A549 (cell line): ENCODE measurements around the gene CCSER1.

Source experiments
- EP300 ChIP-seq, 2 experiments: fragments of >200 bp; sonication (Bioruptor Twin); formaldehyde crosslinking; IDR thresholded peaks; 2 replicates in 1 of 2; 3 replicates in 1 of 2; pipeline ENCODE4 v1.6.1; 2016 to 2017
- FOSB ChIP-seq: fragments of 250-450 bp; sonication (Bioruptor Pico); IDR thresholded peaks from 2 replicates; pipeline ENCODE4 v1.5.0; 2020; ENCODE audit warnings: mild to moderate bottlenecking, moderate library complexity
- HDAC2 ChIP-seq: fragments of 200-600 bp; sonication (generic); IDR thresholded peaks from 2 replicates; pipeline ENCODE4 v1.6.1; 2016
- KDM5A ChIP-seq: fragments of 200-600 bp; sonication (generic); IDR thresholded peaks from 2 replicates; pipeline ENCODE4 v1.6.1; 2016; ENCODE audit warnings: antibody characterized with exemption, mild to moderate bottlenecking
- MYC ChIP-seq: IDR thresholded peaks from 2 replicates; pipeline ENCODE4 v1.6.1; 2012; ENCODE audit warnings: mild to moderate bottlenecking, inconsistent platforms, low read length, improper control_type of control experiment, borderline replicate concordance
- POLR2A ChIP-seq: IDR thresholded peaks from 2 replicates; pipeline ENCODE4 v1.6.1; 2012; ENCODE audit warnings: mild to moderate bottlenecking, low read length
- RAD21 ChIP-seq, 2 experiments: fragments of >200 bp in 1 of 2; sonication (Bioruptor Twin) in 1 of 2; formaldehyde crosslinking in 1 of 2; IDR thresholded peaks in 1 of 2; conservative IDR thresholded peaks in 1 of 2; 2 replicates in 1 of 2; 3 replicates in 1 of 2; pipeline ENCODE4 v1.6.1; 2012 to 2018; ENCODE audit warnings: inconsistent platforms in 1 of 2
- SMC3 ChIP-seq: fragments of >200 bp; sonication (Bioruptor Twin); formaldehyde crosslinking; IDR thresholded peaks from 3 replicates; pipeline ENCODE4 v1.6.1; 2018; ENCODE audit warnings: inconsistent platforms
- USF2 ChIP-seq: fragments of 450-650 bp; IDR thresholded peaks from 2 replicates; pipeline ENCODE4 v1.6.1; 2014; ENCODE audit warnings: antibody characterized with exemption
- ZFP36 ChIP-seq: fragments of 450-650 bp; IDR thresholded peaks from 2 replicates; pipeline ENCODE4 v1.6.1; 2014; ENCODE audit warnings: borderline replicate concordance; ENCODE audit not compliant: partially characterized antibody
- TF ChIP-seq, protein P1 (sequence below): fragments of >200 bp; sonication (Bioruptor Twin); formaldehyde crosslinking; IDR thresholded peaks from 3 replicates; pipeline ENCODE4 v1.5.1; 2016
- TF ChIP-seq, protein P2 (sequence below): IDR thresholded peaks from 2 replicates; pipeline ENCODE4 v1.6.1; 2012

DNA sequence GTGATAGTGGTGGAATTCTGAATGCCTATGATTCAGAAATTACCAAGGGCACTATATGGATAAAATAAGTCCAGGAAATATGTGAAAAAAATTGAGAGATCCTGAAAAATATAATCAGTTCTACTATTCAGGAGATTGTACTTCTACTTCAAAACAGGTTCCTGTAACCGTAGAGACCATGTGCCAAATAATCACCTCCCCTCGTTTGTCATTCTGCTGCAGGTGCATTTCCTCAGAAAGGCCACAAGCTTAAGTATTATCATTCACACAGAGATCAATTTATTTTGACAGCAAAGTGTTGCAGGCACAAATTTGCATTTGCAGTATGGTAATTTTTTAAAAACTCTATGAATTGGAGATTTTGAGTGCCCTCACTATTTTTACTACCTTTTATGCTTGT lies 1000.0 kb downstream of the CCSER1 start:
- TF ChIP-seq, protein P1, sequence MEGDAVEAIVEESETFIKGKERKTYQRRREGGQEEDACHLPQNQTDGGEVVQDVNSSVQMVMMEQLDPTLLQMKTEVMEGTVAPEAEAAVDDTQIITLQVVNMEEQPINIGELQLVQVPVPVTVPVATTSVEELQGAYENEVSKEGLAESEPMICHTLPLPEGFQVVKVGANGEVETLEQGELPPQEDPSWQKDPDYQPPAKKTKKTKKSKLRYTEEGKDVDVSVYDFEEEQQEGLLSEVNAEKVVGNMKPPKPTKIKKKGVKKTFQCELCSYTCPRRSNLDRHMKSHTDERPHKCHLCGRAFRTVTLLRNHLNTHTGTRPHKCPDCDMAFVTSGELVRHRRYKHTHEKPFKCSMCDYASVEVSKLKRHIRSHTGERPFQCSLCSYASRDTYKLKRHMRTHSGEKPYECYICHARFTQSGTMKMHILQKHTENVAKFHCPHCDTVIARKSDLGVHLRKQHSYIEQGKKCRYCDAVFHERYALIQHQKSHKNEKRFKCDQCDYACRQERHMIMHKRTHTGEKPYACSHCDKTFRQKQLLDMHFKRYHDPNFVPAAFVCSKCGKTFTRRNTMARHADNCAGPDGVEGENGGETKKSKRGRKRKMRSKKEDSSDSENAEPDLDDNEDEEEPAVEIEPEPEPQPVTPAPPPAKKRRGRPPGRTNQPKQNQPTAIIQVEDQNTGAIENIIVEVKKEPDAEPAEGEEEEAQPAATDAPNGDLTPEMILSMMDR: no peak
- TF ChIP-seq HDAC2: no peak
- no peak for TF ChIP-seq EP300 (IDR thresholded peaks at IDR 0.05)
- no peak for TF ChIP-seq FOSB (CRISPR knock-in tag)
- TF ChIP-seq SMC3: no peak
- TF ChIP-seq MYC: no peak
- no peak for TF ChIP-seq POLR2A
- TF ChIP-seq, protein P2, sequence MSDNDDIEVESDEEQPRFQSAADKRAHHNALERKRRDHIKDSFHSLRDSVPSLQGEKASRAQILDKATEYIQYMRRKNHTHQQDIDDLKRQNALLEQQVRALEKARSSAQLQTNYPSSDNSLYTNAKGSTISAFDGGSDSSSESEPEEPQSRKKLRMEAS: no peak
- TF ChIP-seq ZFP36: no peak
- no peak for TF ChIP-seq USF2
- no peak for TF ChIP-seq KDM5A
- no peak for TF ChIP-seq RAD21 (conservative IDR thresholded peaks at IDR 0.05 in 1 of 2, IDR thresholded peaks at IDR 0.05 in 1 of 2)
